ENCODE measurements around the gene KRTAP10-7. TPM values are rescaled to one million over a fixed set of nuclear protein-coding genes. Genes with fewer than 3 reads are reported as not detected.

Gene KRTAP10-7
- total and polyA plus RNA-seq, 9 of the 15 experiments (the other 6 are each of a cell fraction or from before 2014, with no cell fraction given): not detected

DNA sequence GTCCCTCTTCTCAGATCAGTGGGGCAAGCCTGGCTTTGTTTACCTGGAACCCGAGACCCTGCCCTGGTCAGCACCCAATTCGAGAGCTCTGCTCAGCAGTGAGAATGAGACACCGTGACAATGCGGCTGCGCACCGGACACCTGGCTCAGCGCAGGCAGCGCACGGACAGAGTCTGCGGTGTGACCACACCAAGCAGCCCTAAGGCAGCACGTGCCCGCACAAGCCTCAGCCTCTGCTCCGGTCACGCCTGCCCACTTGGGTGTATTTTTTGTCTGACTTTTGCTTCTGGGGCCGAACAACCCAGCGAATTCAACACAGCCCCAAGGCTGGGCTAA lies 16.2 kb downstream of the KRTAP10-7 start (continued):
- TF ChIP-seq, protein P1, sequence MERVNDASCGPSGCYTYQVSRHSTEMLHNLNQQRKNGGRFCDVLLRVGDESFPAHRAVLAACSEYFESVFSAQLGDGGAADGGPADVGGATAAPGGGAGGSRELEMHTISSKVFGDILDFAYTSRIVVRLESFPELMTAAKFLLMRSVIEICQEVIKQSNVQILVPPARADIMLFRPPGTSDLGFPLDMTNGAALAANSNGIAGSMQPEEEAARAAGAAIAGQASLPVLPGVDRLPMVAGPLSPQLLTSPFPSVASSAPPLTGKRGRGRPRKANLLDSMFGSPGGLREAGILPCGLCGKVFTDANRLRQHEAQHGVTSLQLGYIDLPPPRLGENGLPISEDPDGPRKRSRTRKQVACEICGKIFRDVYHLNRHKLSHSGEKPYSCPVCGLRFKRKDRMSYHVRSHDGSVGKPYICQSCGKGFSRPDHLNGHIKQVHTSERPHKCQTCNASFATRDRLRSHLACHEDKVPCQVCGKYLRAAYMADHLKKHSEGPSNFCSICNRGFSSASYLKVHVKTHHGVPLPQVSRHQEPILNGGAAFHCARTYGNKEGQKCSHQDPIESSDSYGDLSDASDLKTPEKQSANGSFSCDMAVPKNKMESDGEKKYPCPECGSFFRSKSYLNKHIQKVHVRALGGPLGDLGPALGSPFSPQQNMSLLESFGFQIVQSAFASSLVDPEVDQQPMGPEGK (CRISPR knock-in tag; IDR thresholded peaks at IDR 0.05; ENCODE audit: borderline replicate concordance): no peak
- TF ChIP-seq MTF1 (CRISPR knock-in tag; IDR thresholded peaks at IDR 0.05; ENCODE audit: borderline replicate concordance): no peak
- TF ChIP-seq KDM2B (CRISPR knock-in tag; IDR thresholded peaks at IDR 0.05): no peak
- no peak for TF ChIP-seq TEAD4 (IDR thresholded peaks at IDR 0.05; ENCODE audit: low read length)
- no peak for TF ChIP-seq TEAD4 (CRISPR knock-in tag; IDR thresholded peaks at IDR 0.05; ENCODE audit: borderline replicate concordance)
- TF ChIP-seq FOXJ3 (CRISPR knock-in tag; IDR thresholded peaks at IDR 0.05): no peak

DNA sequence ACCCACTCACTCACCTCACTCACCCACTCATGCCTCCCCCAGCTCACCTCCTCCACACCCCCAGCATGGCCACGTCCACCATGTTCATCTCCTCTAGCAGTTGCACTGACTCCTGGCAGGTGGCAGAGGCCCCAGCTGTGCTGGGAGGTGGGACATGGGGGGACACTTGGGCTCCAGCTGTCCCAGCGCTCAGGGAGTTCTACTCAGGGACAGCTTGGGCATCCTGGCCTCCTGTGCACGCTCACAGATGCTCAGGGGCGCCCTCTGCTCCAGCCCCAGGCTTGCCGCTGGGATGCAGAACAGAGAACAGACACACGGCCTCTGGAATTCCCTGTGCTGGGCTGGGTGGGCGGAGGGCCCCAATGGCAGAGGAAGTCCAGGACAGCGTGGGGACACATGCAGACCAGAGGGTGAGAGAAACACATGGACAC lies 16.7 kb downstream of the KRTAP10-7 start:
- H3K9me1 ChIP-seq (ENCODE audit: control insufficient read depth, insufficient read depth, low read length): peaks cover 3% of the 10 kb centered on the region
- H3K4me3 ChIP-seq: no peak overlapping the region
- ChIA-PET POLR2A (no interaction called here), CTCF (ENCODE audit: low intra/inter-chr PET ratio) (no interaction called here)
- TF ChIP-seq RNF2 (IDR thresholded peaks at IDR 0.05): no peak
- TF ChIP-seq ZNF444 (CRISPR knock-in tag; IDR thresholded peaks at IDR 0.05): no peak
- no peak for TF ChIP-seq SMARCA5 (IDR thresholded peaks at IDR 0.05)
- no peak for TF ChIP-seq CREBBP (IDR thresholded peaks at IDR 0.05; ENCODE audit: low read depth, low read length)
- no peak for TF ChIP-seq NFATC3 (IDR thresholded peaks at IDR 0.05)
- TF ChIP-seq CSDE1 (IDR thresholded peaks at IDR 0.05): no peak
- TF ChIP-seq ZKSCAN8 (CRISPR knock-in tag; IDR thresholded peaks at IDR 0.05): no peak
- no peak for TF ChIP-seq DACH1 (IDR thresholded peaks at IDR 0.05; ENCODE audit: partially characterized antibody)
- no peak for TF ChIP-seq PTRF (tag; IDR thresholded peaks at IDR 0.05)
- TF ChIP-seq, protein P2, sequence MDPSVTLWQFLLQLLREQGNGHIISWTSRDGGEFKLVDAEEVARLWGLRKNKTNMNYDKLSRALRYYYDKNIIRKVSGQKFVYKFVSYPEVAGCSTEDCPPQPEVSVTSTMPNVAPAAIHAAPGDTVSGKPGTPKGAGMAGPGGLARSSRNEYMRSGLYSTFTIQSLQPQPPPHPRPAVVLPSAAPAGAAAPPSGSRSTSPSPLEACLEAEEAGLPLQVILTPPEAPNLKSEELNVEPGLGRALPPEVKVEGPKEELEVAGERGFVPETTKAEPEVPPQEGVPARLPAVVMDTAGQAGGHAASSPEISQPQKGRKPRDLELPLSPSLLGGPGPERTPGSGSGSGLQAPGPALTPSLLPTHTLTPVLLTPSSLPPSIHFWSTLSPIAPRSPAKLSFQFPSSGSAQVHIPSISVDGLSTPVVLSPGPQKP (CRISPR knock-in tag; IDR thresholded peaks at IDR 0.05): no peak
- no peak for TF ChIP-seq SP1 (CRISPR knock-in tag; IDR thresholded peaks at IDR 0.05)
- TF ChIP-seq GTF2A2 (tag; IDR thresholded peaks at IDR 0.05): no peak
- TF ChIP-seq SMARCA4 (IDR thresholded peaks at IDR 0.05): no peak
- TF ChIP-seq ZNF707 (CRISPR knock-in tag; conservative IDR thresholded peaks at IDR 0.05): no peak
- no peak for TF ChIP-seq ZNF12 (CRISPR knock-in tag; IDR thresholded peaks at IDR 0.05)
- TF ChIP-seq LEF1 (IDR thresholded peaks at IDR 0.05): no peak
- TF ChIP-seq FIP1L1 (IDR thresholded peaks at IDR 0.05; ENCODE audit: low read depth, low read length, poor library complexity, severe bottlenecking): no peak
- no peak for TF ChIP-seq FOXJ3 (CRISPR knock-in tag; IDR thresholded peaks at IDR 0.05)
- no peaks in the 10 kb centered on the region for H3K79me2 ChIP-seq (ENCODE audit: control insufficient read depth, insufficient read depth, low read length)
- H3K9me3 ChIP-seq (replicated peaks; ENCODE audit: control insufficient read depth, insufficient read depth, low read depth, low read length): no peaks in the 10 kb centered on the region
- no peaks in the 10 kb centered on the region for H3K36me3 ChIP-seq (ENCODE audit: control insufficient read depth, insufficient read depth, low read length)
- in situ Hi-C loops (cut with MboI): no loop called here
- peaks cover 0 to 10% of the 10 kb centered on the region in 2 experiments; a peak in 2 of 5 replicates for H3K4me1 ChIP-seq (replicated peaks in 1 of 2; ENCODE audit: control insufficient read depth in 2 of 2, insufficient read depth in 2 of 2, low read length in 2 of 2)
- 2% methylated on average over 8 of the region's 8 CpGs for WGBS (ENCODE audit: insufficient coverage, low coverage, missing lambda C conversion rate)
- no peak overlapping the region for H3K9ac ChIP-seq (ENCODE audit: insufficient read depth in 1 of 2, low read depth in 2 of 2, low read length in 2 of 2)
- H3K4me2 ChIP-seq (ENCODE audit: insufficient read depth, low read length): no peak overlapping the region
- H2AFZ ChIP-seq (ENCODE audit: low read depth, low read length): no peak overlapping the region
- peaks cover 14 to 44% of the 10 kb centered on the region in 2 experiments; a peak in 4 of 5 replicates for H3K27me3 ChIP-seq (ENCODE audit: control insufficient read depth in 2 of 2, insufficient read depth in 2 of 2, low read length in 2 of 2)
- intact Hi-C loops (cut with micrococcal nuclease): no loop called here
- ATAC-seq (no peak), DNase-seq (ENCODE audit: extremely low read depth in 1 of 4, low spot score in 3 of 4) (no peak), FAIRE-seq (no peak)
- no TSS peak for BruUV-seq (replicated peaks)
- no peak overlapping the region for H3K27ac ChIP-seq (ENCODE audit: extremely low read depth, low read depth, low read length)
- no peaks in the 10 kb centered on the region for H4K20me1 ChIP-seq (replicated peaks; ENCODE audit: control insufficient read depth, insufficient read depth, low read length)
